Panc1 (cell line): ENCODE measurements around the gene IMMT.

Source experiments
- SIN3A ChIP-seq: IDR thresholded peaks from 2 replicates; pipeline ENCODE4 v1.6.1; 2012; ENCODE audit warnings: low read depth, mild to moderate bottlenecking, low read length, moderate library complexity, borderline replicate concordance; ENCODE audit not compliant: insufficient read depth
- TCF7L2 ChIP-seq: IDR thresholded peaks from 2 replicates; pipeline ENCODE4 v1.6.1; 2011; ENCODE audit warnings: mild to moderate bottlenecking, low read depth, low read length, inconsistent platforms
- TF ChIP-seq, protein P1 (sequence below): fragments of 450-650 bp; IDR thresholded peaks from 2 replicates; pipeline ENCODE4 v1.5.1; 2017; ENCODE audit warnings: mild to moderate bottlenecking
- TF ChIP-seq, protein P2 (sequence below), 2 experiments: IDR thresholded peaks; 2 replicates each; pipeline ENCODE4 v1.6.1; 2011 to 2012; ENCODE audit warnings: low read depth in 2 of 2, control low read depth in 1 of 2, low read length in 1 of 2, mild to moderate bottlenecking in 1 of 2, moderate library complexity in 1 of 2; ENCODE audit not compliant: insufficient read depth in 1 of 2

DNA sequence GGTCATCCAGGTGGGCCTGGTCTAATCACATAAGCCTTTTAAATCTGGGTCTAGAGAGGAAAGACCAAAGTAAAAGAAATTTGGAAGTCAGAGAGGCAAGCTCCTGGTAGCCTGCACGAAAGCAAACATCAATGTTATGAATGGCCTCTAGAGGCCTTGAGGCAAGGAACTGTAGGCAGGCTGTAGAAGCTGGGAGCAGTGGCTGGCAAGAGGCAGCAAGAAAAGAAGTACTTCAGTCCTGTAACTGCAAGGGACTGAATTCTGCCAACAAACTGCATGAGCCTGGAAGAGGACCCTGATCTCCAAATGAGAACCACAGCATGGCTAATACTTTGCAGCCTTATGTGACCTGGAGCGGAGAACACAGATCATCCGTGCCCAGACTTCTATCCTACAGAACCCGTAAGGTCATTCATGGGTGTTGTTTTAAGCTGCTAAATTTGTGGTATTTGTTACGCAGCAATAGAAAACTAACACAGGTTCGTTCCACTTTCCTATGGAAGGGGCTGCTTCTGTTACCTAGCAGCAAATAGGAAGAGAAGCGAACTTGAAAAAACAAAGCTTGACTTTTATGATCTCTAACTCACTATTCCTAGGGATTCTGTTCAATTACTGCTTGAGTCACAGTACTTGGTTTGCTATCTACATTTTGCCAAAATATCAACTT, 1.2 kb downstream of the IMMT start:
- no peak for TF ChIP-seq TCF7L2
- TF ChIP-seq, protein P1, sequence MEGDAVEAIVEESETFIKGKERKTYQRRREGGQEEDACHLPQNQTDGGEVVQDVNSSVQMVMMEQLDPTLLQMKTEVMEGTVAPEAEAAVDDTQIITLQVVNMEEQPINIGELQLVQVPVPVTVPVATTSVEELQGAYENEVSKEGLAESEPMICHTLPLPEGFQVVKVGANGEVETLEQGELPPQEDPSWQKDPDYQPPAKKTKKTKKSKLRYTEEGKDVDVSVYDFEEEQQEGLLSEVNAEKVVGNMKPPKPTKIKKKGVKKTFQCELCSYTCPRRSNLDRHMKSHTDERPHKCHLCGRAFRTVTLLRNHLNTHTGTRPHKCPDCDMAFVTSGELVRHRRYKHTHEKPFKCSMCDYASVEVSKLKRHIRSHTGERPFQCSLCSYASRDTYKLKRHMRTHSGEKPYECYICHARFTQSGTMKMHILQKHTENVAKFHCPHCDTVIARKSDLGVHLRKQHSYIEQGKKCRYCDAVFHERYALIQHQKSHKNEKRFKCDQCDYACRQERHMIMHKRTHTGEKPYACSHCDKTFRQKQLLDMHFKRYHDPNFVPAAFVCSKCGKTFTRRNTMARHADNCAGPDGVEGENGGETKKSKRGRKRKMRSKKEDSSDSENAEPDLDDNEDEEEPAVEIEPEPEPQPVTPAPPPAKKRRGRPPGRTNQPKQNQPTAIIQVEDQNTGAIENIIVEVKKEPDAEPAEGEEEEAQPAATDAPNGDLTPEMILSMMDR = no peak
- TF ChIP-seq, protein P2, sequence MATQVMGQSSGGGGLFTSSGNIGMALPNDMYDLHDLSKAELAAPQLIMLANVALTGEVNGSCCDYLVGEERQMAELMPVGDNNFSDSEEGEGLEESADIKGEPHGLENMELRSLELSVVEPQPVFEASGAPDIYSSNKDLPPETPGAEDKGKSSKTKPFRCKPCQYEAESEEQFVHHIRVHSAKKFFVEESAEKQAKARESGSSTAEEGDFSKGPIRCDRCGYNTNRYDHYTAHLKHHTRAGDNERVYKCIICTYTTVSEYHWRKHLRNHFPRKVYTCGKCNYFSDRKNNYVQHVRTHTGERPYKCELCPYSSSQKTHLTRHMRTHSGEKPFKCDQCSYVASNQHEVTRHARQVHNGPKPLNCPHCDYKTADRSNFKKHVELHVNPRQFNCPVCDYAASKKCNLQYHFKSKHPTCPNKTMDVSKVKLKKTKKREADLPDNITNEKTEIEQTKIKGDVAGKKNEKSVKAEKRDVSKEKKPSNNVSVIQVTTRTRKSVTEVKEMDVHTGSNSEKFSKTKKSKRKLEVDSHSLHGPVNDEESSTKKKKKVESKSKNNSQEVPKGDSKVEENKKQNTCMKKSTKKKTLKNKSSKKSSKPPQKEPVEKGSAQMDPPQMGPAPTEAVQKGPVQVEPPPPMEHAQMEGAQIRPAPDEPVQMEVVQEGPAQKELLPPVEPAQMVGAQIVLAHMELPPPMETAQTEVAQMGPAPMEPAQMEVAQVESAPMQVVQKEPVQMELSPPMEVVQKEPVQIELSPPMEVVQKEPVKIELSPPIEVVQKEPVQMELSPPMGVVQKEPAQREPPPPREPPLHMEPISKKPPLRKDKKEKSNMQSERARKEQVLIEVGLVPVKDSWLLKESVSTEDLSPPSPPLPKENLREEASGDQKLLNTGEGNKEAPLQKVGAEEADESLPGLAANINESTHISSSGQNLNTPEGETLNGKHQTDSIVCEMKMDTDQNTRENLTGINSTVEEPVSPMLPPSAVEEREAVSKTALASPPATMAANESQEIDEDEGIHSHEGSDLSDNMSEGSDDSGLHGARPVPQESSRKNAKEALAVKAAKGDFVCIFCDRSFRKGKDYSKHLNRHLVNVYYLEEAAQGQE (IDR thresholded peaks at IDR 0.05; ENCODE audit: insufficient read depth in 1 of 2, low read depth in 2 of 2, low read length in 1 of 2) = no peak
- TF ChIP-seq SIN3A = no peak
